ENCODE data around the gene NKAPL. TPM values are rescaled to one million over a fixed set of nuclear protein-coding genes. Genes with fewer than 3 reads are reported as not detected.

The NKAPL gene
- total RNA-seq, 3 donors from 2014 or later: 1.6 to 2.9 (median 2.3) TPM

DNA sequence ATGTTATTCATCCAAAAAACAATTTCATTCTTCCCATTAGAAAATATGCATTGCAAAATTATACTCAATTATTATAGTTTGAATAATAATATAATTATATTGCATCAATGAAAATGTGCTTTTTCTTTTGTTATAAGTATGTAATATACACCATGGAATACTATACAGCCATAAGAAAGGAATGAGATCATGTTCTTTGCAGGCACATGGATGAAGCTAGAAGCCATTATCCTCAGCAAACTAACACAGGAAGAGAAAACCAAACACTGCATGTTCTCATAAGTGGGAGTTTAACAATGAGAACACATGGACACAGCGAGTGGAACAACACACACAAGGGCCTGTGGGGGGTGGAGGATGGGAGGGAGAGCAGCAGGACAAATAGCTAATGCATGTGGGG is 2.1 kb upstream of the NKAPL start:
- TF ChIP-seq POLR2A (IDR thresholded peaks at IDR 0.05) (no peak), POLR2AphosphoS5 (IDR thresholded peaks at IDR 0.05) (no peak)
- TF ChIP-seq, protein P1, sequence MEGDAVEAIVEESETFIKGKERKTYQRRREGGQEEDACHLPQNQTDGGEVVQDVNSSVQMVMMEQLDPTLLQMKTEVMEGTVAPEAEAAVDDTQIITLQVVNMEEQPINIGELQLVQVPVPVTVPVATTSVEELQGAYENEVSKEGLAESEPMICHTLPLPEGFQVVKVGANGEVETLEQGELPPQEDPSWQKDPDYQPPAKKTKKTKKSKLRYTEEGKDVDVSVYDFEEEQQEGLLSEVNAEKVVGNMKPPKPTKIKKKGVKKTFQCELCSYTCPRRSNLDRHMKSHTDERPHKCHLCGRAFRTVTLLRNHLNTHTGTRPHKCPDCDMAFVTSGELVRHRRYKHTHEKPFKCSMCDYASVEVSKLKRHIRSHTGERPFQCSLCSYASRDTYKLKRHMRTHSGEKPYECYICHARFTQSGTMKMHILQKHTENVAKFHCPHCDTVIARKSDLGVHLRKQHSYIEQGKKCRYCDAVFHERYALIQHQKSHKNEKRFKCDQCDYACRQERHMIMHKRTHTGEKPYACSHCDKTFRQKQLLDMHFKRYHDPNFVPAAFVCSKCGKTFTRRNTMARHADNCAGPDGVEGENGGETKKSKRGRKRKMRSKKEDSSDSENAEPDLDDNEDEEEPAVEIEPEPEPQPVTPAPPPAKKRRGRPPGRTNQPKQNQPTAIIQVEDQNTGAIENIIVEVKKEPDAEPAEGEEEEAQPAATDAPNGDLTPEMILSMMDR (IDR thresholded peaks at IDR 0.05): no peak
- Histone ChIP-seq H3K27ac (no peak overlapping the region), H3K36me3 (no peaks in the 10 kb centered on the region), H3K4me3 (no peak overlapping the region), H3K9me3 (peaks cover 7 to 12% of the 10 kb centered on the region in 2 donors), H3K4me1 (peaks cover 2 to 5% of the 10 kb centered on the region in 2 donors), H3K27me3 (peaks cover 0 to 7% of the 10 kb centered on the region in 2 donors)
- intact Hi-C loops (cut with DNase I; ENCODE audit: low total_unique reads): no loop called here
- no peak for DNase-seq (ENCODE audit: low spot score in 2 of 2)

DNA sequence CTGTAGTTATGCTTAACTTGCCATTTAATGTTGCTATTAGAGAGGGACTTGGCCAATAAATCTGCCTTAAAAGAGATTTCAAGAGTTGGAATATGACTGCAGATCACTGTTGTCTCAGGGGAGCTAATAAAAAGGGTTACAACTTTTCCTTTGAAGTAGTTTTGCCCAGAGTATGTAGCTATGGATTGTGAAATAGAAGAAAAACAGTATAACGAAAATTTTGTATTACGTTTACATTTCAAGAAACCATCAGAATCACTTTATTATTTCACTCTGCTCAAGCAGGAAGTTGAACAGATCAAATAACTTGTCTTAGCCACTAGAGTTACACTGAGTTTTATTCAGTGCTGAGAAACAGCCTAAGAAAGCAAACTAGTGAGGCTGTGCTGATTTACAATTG is 4.8 kb downstream of the NKAPL start:
- intact Hi-C loops (cut with DNase I; ENCODE audit: low total_unique reads): no loop called here
- no peak for TF ChIP-seq POLR2A (IDR thresholded peaks at IDR 0.05)
- TF ChIP-seq, protein P1 (IDR thresholded peaks at IDR 0.05): no peak
- no peak for TF ChIP-seq POLR2AphosphoS5 (IDR thresholded peaks at IDR 0.05)
- Histone ChIP-seq H3K4me3 (no peak overlapping the region), H3K36me3 (no peaks in the 10 kb centered on the region), H3K27ac (no peak overlapping the region), H3K4me1 (peaks cover 0 to 9% of the 10 kb centered on the region in 2 donors), H3K9me3 (peaks cover 7 to 12% of the 10 kb centered on the region in 2 donors), H3K27me3 (no peaks in the 10 kb centered on the region)
- DNase-seq (ENCODE audit: low spot score in 2 of 2): no peak

DNA sequence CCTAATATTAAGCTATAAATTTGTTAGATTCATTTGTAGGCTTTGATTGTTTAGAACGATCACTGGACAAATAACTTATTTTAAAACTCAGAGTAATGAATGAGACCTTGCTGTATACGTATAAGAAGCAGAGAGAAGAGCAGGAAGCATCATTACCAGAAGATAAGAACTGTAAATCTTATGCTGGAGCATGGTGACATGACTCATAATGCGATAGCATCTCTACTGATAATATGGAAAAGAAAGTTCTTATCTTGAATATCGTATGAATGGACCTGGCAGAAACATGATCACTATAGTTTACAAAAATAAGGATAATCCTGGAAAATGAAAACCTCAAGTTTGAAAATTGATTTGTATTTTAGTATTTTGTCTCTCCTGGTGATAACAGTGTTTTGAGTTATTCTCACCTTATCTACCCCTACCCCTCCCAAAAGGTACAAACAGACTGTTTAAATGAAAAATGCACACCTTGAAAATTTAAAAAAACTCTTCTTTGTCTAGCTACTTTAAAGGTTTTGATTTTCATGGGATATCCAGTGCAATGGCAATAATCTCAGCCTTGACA is 5.8 kb downstream of the NKAPL start:
- H3K27me3 ChIP-seq: no peaks in the 10 kb centered on the region
- no peak overlapping the region for H3K27ac ChIP-seq
- TF ChIP-seq POLR2A (IDR thresholded peaks at IDR 0.05): no peak
- TF ChIP-seq, protein P1 (IDR thresholded peaks at IDR 0.05): no peak
- no peak for TF ChIP-seq POLR2AphosphoS5 (IDR thresholded peaks at IDR 0.05)
- peaks cover 0 to 6% of the 10 kb centered on the region in 2 donors for H3K9me3 ChIP-seq
- H3K36me3 ChIP-seq: no peaks in the 10 kb centered on the region
- intact Hi-C loops (cut with DNase I; ENCODE audit: low total_unique reads): no loop called here
- H3K4me1 ChIP-seq: peaks cover 0 to 9% of the 10 kb centered on the region in 2 donors
- DNase-seq (ENCODE audit: low spot score in 2 of 2): no peak
- H3K4me3 ChIP-seq: no peak overlapping the region

DNA sequence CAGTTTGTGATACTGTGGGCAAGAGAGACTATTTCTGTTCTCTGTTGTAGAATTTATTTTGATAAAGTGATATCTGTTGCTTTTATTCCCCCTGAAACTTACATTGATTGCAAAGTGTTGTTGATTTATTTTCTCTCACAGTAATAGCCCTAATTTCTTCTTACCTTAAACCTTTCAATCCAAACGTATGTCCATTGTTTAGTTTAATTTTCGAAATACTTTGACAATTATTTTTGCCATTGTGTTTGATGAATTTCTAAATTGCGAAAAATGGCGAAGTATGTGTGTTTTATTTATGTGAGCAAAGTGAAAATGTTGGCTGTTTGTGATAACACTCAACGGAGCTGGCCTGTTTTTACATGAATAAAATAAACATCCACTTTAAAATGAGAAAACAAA is 7.5 kb downstream of the NKAPL start:
- TF ChIP-seq POLR2A (IDR thresholded peaks at IDR 0.05) (no peak), POLR2AphosphoS5 (IDR thresholded peaks at IDR 0.05) (no peak)
- TF ChIP-seq, protein P1 (IDR thresholded peaks at IDR 0.05): no peak
- Histone ChIP-seq H3K27ac (peak overlapping the region; percentile 91 to 96), H3K4me1 (peaks cover 0 to 9% of the 10 kb centered on the region in 2 donors), H3K27me3 (no peaks in the 10 kb centered on the region), H3K9me3 (no peaks in the 10 kb centered on the region), H3K4me3 (peak overlapping the region; percentile 74 to 90 (median 75)), H3K36me3 (no peaks in the 10 kb centered on the region)
- DNase-seq (ENCODE audit: low spot score in 2 of 2): no peak
- intact Hi-C loops (cut with DNase I; ENCODE audit: low total_unique reads): no loop called here

DNA sequence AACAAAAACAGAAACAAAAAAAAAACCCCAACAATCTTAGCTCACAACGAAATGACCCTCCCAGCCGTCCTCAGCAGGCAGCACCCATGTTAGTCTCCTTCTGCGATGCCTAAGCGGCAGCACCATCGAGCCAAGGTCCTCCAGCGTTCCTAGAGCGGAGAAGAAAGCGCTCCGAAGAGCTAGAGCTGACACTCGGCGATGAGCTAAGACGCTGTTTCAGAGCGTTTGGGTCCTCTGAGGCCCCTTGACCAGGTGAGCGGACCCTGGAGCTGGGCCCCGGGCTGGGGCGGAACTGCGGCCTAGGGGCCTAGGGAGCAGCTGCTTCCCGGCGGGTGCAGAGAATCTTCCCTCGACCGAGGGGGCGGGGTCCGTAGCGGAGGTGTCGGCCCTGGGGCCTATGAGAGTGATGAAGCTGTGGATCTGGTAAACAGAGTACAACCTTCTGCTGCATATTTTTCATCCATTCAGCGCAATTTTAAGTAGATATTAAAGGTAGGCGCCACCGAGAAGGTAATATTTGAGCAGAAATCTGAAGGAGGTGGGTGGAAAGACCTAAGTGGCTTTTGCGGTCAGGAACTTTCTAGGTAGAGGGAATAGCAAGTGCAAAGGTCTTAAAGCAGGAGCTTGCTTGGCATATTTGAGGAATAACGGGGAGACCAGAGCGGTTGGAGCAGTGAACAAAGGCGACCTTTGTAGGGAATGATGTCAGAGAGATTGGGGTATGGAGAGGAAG is 8.0 kb downstream of the NKAPL start, which contains the start of gene ZSCAN26:
Gene ZSCAN26, plus strand, starts transcription at position 182 of the 733 bp plus-strand sequence. CDS start 4,777 bp downstream, outside the sequence.
- intact Hi-C loops (cut with DNase I; ENCODE audit: low total_unique reads): no loop called here

More for the DNA sequence above, 8.0 kb downstream of the NKAPL start, which contains the start of gene ZSCAN26:
- H3K4me3 ChIP-seq: peak within 1 kb of the TSS; percentile 74 to 90 (median 75)
- no peaks in the 10 kb centered on the region for H3K27me3 ChIP-seq
- no peaks in the 10 kb centered on the region for H3K9me3 ChIP-seq
- H3K36me3 ChIP-seq: no peaks in the 10 kb centered on the region
- peaks cover 0 to 9% of the 10 kb centered on the region in 2 donors for H3K4me1 ChIP-seq
- TF ChIP-seq, protein P1 (IDR thresholded peaks at IDR 0.05): no peak
- peak; percentile 48 to 90 (median 72) for TF ChIP-seq POLR2AphosphoS5 (IDR thresholded peaks at IDR 0.05)
- no peak for TF ChIP-seq POLR2A (IDR thresholded peaks at IDR 0.05)
- peak within 1 kb of the TSS; percentile 91 to 96 for H3K27ac ChIP-seq
- peak; percentile 54 to 72 for DNase-seq (ENCODE audit: low spot score in 2 of 2)
